ENCODE results near the gene NAPSA.

Gene NAPSA

GRCh38 chr19:50365434-50366306 lies at the start of gene NAPSA:
Gene NAPSA, minus strand, starts transcription at chr19:50365639. Its CDS starts 18 bp downstream, at chr19:50365621.
- no peaks in the 10 kb centered on the region for H3K9me3 ChIP-seq (ENCODE audit: control insufficient read depth, insufficient read depth, low read length)
- H3K9ac ChIP-seq (ENCODE audit: low read depth, low read length): no peak within 1 kb of the TSS
- no peaks in the 10 kb centered on the region; the same call in 1 of the 2 replicates for H3K36me3 ChIP-seq (ENCODE audit: insufficient read depth, low read length)
- no peaks in the 10 kb centered on the region for H3K4me1 ChIP-seq (ENCODE audit: insufficient read depth, low read length)

- Histone ChIP-seq H3K36me3 (ENCODE audit: insufficient read depth, low read length) (peaks cover 5% of the 10 kb centered on the region; the same call in 1 of the 2 replicates), H3K9ac (ENCODE audit: low read depth, low read length) (no peak overlapping the region), H3K9me3 (ENCODE audit: control insufficient read depth, insufficient read depth, low read length) (no peaks in the 10 kb centered on the region), H3K4me1 (ENCODE audit: insufficient read depth, low read length) (no peaks in the 10 kb centered on the region)
Observed at GRCh38 chr19:50413531-50413930, 48.1 kb upstream of the NAPSA start.

- Histone ChIP-seq H3K36me3 (ENCODE audit: insufficient read depth, low read length) (peaks cover 5% of the 10 kb centered on the region; the same call in 1 of the 2 replicates), H3K9me3 (ENCODE audit: control insufficient read depth, insufficient read depth, low read length) (no peaks in the 10 kb centered on the region), H3K4me1 (ENCODE audit: insufficient read depth, low read length) (no peaks in the 10 kb centered on the region), H3K9ac (ENCODE audit: low read depth, low read length) (no peak overlapping the region)
Observed at GRCh38 chr19:50413096-50413495, 47.7 kb upstream of the NAPSA start.

- H3K4me1 ChIP-seq (ENCODE audit: insufficient read depth, low read length): no peaks in the 10 kb centered on the region
- H3K36me3 ChIP-seq (ENCODE audit: insufficient read depth, low read length): peaks cover 5% of the 10 kb centered on the region; the same call in 1 of the 2 replicates
- no peaks in the 10 kb centered on the region for H3K9me3 ChIP-seq (ENCODE audit: control insufficient read depth, insufficient read depth, low read length)
- no peak overlapping the region for H3K9ac ChIP-seq (ENCODE audit: low read depth, low read length)
Observed at GRCh38 chr19:50412419-50412818, 47.0 kb upstream of the NAPSA start.

- no peaks in the 10 kb centered on the region for H3K9me3 ChIP-seq (ENCODE audit: control insufficient read depth, insufficient read depth, low read length)
- H3K9ac ChIP-seq (ENCODE audit: low read depth, low read length): no peak overlapping the region
- no peaks in the 10 kb centered on the region for H3K4me1 ChIP-seq (ENCODE audit: insufficient read depth, low read length)
- peaks cover 5% of the 10 kb centered on the region; the same call in 1 of the 2 replicates for H3K36me3 ChIP-seq (ENCODE audit: insufficient read depth, low read length)
Observed at GRCh38 chr19:50410109-50410508, 44.7 kb upstream of the NAPSA start.

- no peaks in the 10 kb centered on the region for H3K9me3 ChIP-seq (ENCODE audit: control insufficient read depth, insufficient read depth, low read length)
- H3K9ac ChIP-seq (ENCODE audit: low read depth, low read length): no peak overlapping the region
- H3K36me3 ChIP-seq (ENCODE audit: insufficient read depth, low read length): peaks cover 5% of the 10 kb centered on the region; the same call in 1 of the 2 replicates
- no peaks in the 10 kb centered on the region for H3K4me1 ChIP-seq (ENCODE audit: insufficient read depth, low read length)
Observed at GRCh38 chr19:50409347-50409746, 43.9 kb upstream of the NAPSA start.

DNA sequence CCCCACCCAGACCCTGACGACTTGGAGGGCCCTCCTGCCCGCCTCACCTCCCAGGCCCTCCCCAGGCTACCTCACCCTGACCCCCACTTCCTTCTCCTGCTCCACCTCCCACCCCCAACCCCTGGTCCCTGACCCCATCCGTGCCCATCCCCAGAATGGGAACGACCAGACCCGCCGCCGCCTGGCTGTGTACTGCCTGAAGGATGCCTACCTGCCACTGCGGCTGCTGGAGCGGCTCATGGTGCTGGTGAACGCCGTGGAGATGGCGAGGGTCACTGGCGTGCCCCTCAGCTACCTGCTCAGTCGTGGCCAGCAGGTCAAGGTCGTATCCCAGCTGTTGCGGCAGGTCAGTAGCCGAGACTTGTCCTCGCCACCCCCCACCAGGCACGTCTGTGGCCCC lies 41.4 kb upstream of the NAPSA start:
- Histone ChIP-seq H3K4me1 (ENCODE audit: insufficient read depth, low read length) (no peaks in the 10 kb centered on the region), H3K9me3 (ENCODE audit: control insufficient read depth, insufficient read depth, low read length) (no peaks in the 10 kb centered on the region), H3K36me3 (ENCODE audit: insufficient read depth, low read length) (peaks cover 5% of the 10 kb centered on the region; the same call in 1 of the 2 replicates), H3K9ac (ENCODE audit: low read depth, low read length) (no peak overlapping the region)

- H3K9me3 ChIP-seq (ENCODE audit: control insufficient read depth, insufficient read depth, low read length): no peaks in the 10 kb centered on the region
- H3K4me1 ChIP-seq (ENCODE audit: insufficient read depth, low read length): no peaks in the 10 kb centered on the region
- no peak overlapping the region for H3K9ac ChIP-seq (ENCODE audit: low read depth, low read length)
- peaks cover 5% of the 10 kb centered on the region; the same call in 1 of the 2 replicates for H3K36me3 ChIP-seq (ENCODE audit: insufficient read depth, low read length)
Observed at GRCh38 chr19:50406156-50406820, 40.8 kb upstream of the NAPSA start.

DNA sequence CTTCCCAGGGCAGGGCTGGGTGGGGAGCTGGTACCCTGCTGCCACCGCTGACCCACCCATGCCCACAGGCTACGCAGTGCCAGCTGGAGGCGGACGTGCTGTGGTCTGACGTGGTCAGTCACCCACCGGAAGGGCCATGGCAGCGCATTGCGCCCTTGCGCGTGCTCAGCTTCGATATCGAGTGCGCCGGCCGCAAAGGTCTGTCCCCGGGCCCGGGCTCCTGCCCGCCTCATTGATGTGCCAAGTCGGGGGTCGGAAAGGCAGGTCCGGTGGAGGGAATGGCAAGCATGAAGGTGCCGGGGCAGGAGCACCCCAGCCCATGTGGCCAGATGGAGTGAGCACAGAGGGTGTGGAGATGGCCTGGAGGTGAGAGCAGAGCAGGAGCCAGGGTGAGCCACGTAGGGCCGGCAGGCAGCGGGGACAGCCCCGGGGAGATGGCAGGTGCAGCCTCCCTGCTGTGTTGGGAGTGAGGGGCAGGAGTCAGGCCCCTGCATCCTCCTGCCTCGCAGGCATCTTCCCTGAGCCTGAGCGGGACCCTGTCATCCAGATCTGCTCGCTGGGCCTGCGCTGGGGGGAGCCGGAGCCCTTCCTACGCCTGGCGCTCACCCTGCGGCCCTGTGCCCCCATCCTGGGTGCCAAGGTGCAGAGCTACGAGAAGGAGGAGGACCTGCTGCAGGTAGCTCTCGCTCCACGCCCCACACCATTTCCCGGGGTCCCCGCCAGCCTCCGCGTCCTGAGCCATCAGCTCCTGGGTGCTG lies 37.3 kb upstream of the NAPSA start:
- Histone ChIP-seq H3K9me3 (ENCODE audit: control insufficient read depth, insufficient read depth, low read length) (no peaks in the 10 kb centered on the region), H3K4me1 (ENCODE audit: insufficient read depth, low read length) (no peaks in the 10 kb centered on the region), H3K9ac (ENCODE audit: low read depth, low read length) (no peak overlapping the region), H3K36me3 (ENCODE audit: insufficient read depth, low read length) (no peaks in the 10 kb centered on the region; the same call in 1 of the 2 replicates)

DNA sequence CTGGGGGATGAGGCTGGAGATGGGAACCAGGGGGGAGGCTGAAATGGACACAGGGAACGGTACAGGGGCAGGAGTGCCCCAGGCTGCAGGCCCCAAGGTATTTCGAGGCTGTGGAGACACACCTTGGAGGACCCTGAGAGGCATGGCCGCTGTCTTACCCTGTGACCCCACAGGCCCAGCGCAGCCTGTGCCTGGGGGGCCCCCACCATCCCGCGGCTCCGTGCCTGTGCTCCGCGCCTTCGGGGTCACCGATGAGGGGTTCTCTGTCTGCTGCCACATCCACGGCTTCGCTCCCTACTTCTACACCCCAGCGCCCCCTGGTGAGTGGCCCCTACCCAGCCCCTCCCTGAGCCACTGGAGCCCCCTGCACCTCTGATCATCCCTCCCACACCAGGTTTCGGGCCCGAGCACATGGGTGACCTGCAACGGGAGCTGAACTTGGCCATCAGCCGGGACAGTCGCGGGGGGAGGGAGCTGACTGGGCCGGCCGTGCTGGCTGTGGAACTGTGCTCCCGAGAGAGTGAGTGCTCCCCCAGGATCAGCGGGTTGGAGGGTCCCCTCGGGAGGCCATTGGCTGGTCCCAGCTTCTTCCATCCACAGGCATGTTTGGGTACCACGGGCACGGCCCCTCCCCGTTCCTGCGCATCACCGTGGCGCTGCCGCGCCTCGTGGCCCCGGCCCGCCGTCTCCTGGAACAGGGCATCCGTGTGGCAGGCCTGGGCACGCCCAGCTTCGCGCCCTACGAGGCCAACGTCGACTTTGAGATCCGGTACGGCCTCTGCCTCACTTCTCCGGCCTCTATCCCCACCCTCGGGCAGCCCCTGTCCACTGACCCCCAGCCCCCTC lies 36.4 kb upstream of the NAPSA start:
- Histone ChIP-seq H3K36me3 (ENCODE audit: insufficient read depth, low read length) (no peaks in the 10 kb centered on the region; the same call in 1 of the 2 replicates), H3K9me3 (ENCODE audit: control insufficient read depth, insufficient read depth, low read length) (no peaks in the 10 kb centered on the region), H3K4me1 (ENCODE audit: insufficient read depth, low read length) (no peaks in the 10 kb centered on the region), H3K9ac (ENCODE audit: low read depth, low read length) (no peak overlapping the region)

GRCh38 chr19:50399368-50399745 lies 33.9 kb upstream of the NAPSA start:
- no peaks in the 10 kb centered on the region for H3K4me1 ChIP-seq (ENCODE audit: insufficient read depth, low read length)
- no peaks in the 10 kb centered on the region; the same call in 1 of the 2 replicates for H3K36me3 ChIP-seq (ENCODE audit: insufficient read depth, low read length)
- H3K9me3 ChIP-seq (ENCODE audit: control insufficient read depth, insufficient read depth, low read length): no peaks in the 10 kb centered on the region
- H3K9ac ChIP-seq (ENCODE audit: low read depth, low read length): no peak overlapping the region

GRCh38 chr19:50398675-50399367 lies 33.4 kb upstream of the NAPSA start:
- no peak overlapping the region for H3K9ac ChIP-seq (ENCODE audit: low read depth, low read length)
- no peaks in the 10 kb centered on the region for H3K4me1 ChIP-seq (ENCODE audit: insufficient read depth, low read length)
- no peaks in the 10 kb centered on the region for H3K9me3 ChIP-seq (ENCODE audit: control insufficient read depth, insufficient read depth, low read length)
- H3K36me3 ChIP-seq (ENCODE audit: insufficient read depth, low read length): no peaks in the 10 kb centered on the region; the same call in 1 of the 2 replicates

GRCh38 chr19:50394017-50394416 lies 28.6 kb upstream of the NAPSA start:
- Histone ChIP-seq H3K4me1 (ENCODE audit: insufficient read depth, low read length) (no peaks in the 10 kb centered on the region), H3K9ac (ENCODE audit: low read depth, low read length) (no peak overlapping the region), H3K36me3 (ENCODE audit: insufficient read depth, low read length) (peaks cover 8% of the 10 kb centered on the region; the same call in 1 of the 2 replicates), H3K9me3 (ENCODE audit: control insufficient read depth, insufficient read depth, low read length) (no peaks in the 10 kb centered on the region; the same call in 1 of the 2 replicates)

Measured in ES-I3 (cell line).